GM12872 (cell line): ENCODE results near the gene ALK.

Experiments
- TF ChIP-seq, protein P1 (sequence below): IDR thresholded peaks from 3 replicates; pipeline ENCODE4 v1.5.1; 2011; ENCODE audit warnings: low read depth, mild to moderate bottlenecking, low read length, moderate library complexity; ENCODE audit not compliant: insufficient read depth

ALK gene

DNA sequence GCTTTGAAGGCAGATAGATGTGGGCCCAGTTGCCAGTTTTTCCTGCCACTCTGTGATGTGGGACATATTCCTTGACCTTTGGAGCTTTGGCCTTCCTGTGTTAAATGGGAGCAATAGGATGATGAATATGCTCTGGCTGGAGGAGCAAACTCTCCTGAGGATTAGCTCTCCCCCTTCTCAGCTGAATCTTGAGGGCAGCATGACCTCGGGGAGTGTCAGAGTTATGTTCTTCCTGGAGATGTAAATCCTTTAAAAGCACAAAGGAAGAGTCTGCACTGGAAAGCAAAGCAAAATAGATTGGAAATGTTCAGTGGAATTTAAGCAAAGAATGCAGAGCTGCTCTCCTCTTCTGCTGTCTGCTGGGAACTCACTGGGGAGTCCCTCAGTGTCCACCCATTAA is 160.1 kb downstream of the ALK start:
- TF ChIP-seq, protein P1, sequence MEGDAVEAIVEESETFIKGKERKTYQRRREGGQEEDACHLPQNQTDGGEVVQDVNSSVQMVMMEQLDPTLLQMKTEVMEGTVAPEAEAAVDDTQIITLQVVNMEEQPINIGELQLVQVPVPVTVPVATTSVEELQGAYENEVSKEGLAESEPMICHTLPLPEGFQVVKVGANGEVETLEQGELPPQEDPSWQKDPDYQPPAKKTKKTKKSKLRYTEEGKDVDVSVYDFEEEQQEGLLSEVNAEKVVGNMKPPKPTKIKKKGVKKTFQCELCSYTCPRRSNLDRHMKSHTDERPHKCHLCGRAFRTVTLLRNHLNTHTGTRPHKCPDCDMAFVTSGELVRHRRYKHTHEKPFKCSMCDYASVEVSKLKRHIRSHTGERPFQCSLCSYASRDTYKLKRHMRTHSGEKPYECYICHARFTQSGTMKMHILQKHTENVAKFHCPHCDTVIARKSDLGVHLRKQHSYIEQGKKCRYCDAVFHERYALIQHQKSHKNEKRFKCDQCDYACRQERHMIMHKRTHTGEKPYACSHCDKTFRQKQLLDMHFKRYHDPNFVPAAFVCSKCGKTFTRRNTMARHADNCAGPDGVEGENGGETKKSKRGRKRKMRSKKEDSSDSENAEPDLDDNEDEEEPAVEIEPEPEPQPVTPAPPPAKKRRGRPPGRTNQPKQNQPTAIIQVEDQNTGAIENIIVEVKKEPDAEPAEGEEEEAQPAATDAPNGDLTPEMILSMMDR, result no peak

DNA sequence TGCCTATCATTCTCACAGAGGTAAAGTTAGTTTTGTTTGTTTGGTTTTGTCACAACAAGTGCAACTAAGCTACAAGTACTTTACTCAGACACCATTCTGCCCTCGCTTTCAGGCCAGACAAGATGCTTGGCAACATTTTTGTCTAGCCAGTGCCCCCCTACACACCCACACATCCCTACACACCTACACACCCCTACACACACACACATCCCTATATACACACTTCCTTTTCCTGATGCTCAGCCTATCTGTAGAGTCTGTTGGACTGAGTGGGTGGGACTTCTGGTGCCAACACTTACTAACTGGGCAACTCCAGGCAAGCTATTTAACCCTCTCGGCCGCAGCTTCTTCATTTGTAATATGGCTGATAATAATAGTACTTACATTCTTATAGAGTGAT is 161.4 kb downstream of the ALK start:
- TF ChIP-seq, protein P1, result no peak

DNA sequence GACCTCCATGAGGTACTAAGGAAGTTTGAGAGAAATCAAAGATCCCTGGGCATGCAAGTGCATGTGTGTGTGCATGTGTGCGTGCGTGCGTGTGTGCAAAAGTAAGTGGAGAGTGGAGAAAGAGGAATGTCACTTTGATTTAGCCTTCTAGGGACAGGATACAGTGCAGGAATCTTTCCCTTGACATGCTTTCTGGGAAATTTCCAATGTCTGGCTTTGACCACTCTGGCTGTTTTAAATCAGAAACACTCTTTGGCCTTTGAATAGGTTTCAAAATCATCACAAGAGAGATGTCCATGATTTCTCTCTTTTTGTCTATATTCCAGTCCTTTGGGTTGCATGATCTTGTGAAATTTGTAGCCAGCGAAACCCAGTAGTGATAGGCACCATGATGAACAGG is 162.0 kb downstream of the ALK start:
- TF ChIP-seq, protein P1, result no peak

DNA sequence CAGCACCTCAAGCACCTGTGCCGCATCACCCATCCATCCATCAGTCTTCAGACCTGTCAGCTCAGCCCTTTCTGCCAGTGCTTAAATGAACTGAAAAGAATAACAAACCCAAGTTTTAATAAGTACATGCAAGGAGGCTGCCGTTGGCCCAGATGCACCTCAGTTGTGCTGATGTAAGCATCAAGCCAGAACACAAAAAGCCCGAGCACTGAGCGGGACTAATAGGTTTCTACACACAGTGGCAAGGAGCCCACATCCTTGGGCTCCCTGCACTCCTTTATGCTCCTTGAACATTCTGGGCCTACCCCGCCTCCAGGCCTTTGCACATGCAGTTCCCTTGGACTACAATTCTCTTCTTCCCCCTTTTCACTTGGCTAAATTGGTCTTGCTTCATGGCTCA is 165.6 kb downstream of the ALK start:
- TF ChIP-seq, protein P1, result no peak

DNA sequence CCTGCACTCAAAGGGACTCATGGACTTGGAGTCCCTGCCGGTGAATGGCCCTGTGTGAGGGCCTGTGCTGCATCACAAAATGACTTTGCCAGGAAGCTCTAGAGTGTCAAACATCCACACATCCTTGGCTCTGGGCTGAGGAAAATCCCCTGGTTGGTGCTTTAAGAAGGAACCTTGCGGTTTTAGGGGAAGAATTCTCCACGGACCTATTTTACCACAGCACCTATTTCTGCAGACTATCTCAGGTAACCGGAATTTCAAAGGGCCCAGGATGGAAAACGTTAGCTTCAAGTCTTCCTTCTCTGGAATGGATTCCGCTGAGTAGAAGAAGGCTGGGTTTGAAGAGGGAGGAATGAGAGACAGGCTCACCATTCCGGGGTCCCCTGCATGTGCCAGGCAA is 166.2 kb downstream of the ALK start:
- TF ChIP-seq, protein P1, result no peak

DNA sequence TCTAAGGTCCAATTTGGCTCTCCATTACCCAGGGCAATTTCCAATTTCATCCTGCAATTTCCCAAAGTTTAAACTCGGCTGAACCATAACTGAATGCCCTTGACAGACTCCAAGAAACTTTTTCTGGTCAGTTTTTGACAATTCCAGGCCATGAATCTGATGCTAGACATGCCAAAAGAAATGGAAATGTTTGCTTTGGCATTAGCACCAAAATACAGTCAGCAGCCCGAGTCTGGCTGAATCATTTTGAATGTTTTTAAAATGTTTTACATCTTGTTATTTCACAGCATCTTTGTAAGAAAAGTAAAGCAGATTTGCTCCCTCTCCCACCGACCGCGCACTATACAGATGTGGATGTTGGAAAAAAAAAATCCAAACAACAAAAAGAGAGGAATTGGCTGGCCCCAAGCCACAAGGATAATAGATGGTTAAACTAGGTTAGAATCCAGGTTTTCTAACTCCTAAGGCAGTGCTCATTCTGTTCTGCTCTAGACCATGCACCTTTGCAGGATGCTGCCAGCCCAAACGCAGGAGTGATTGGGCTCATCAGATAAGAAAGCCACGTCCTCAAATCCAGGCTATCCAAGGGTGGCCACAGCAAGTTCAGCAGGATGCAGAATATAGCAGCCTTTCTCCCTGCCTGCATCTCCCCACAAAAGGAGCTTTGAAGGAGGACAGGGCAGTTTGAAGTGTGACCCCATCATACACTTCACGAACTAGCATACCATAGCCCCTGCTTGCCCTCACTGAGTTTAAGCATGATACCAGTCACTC is 167.5 kb downstream of the ALK start:
- TF ChIP-seq, protein P1, result no peak

DNA sequence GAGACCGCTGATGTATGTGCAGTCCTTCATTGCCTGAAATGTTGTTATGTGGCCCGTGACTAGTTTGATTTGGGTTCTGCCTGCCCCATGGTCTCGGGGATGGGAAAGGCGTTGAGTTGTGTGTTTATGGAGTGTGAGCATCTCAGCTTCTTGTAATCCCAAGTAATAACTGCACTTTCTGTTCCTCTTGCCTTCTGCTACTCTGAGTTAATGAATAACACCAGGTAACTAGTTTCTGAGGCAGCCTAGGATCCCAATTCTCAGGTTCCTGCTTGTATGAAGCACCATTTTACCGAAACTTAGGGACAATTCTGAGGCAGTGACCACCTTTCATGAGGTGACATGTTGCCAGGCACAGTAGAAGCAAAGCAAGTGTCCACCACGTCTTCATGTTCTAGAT is 170.0 kb downstream of the ALK start:
- TF ChIP-seq, protein P1, result no peak
